HL-60/S4 treated with retinoic acid at 250 ng/mL for 4 days and 3 days (cell line): ENCODE data around the gene MCC.

ENCODE experiments used
- in situ Hi-C: fragments of 300-500 bp; cut with MboI; formaldehyde crosslinking; loops from 2 replicates; pipeline ENCODE4 v1.7.0; 2022; ENCODE audit warnings: low sequenced_read_pairs

MCC gene

GRCh38 chr5:113276001-113276400 is 212.3 kb downstream of the MCC start:
- in situ Hi-C loops, result no loop called here

GRCh38 chr5:113274836-113275414 is 213.3 kb downstream of the MCC start:
- in situ Hi-C loops, result no loop called here

- in situ Hi-C loops, result no loop called here
These were observed 214.3 kb downstream of the MCC start for GRCh38 chr5:113273948-113274347.

GRCh38 chr5:113271745-113272454 is 216.4 kb downstream of the MCC start:
- in situ Hi-C loops, result no loop called here

- in situ Hi-C loops, result no loop called here
These were observed 217.2 kb downstream of the MCC start for GRCh38 chr5:113271015-113271414.

- in situ Hi-C loops, result no loop called here
These were observed 218.2 kb downstream of the MCC start for GRCh38 chr5:113270086-113270485.

- in situ Hi-C loops, result no loop called here
These were observed 218.9 kb downstream of the MCC start for GRCh38 chr5:113269023-113269997.

- in situ Hi-C loops, result no loop called here
These were observed 220.0 kb downstream of the MCC start for GRCh38 chr5:113268232-113268631.

- in situ Hi-C loops, result no loop called here
These were observed 220.8 kb downstream of the MCC start for GRCh38 chr5:113267361-113267900.

- in situ Hi-C loops, result no loop called here
These were observed 221.4 kb downstream of the MCC start for GRCh38 chr5:113266913-113267227.

GRCh38 chr5:113266227-113266912 is 221.9 kb downstream of the MCC start:
- in situ Hi-C loops, result no loop called here

- in situ Hi-C loops, result no loop called here
These were observed 223.1 kb downstream of the MCC start for GRCh38 chr5:113265190-113265589.

- in situ Hi-C loops, result no loop called here
These were observed 224.2 kb downstream of the MCC start for GRCh38 chr5:113264046-113264445.

GRCh38 chr5:113263545-113263944 is 224.7 kb downstream of the MCC start:
- in situ Hi-C loops, result no loop called here

GRCh38 chr5:113262674-113263073 is 225.6 kb downstream of the MCC start:
- in situ Hi-C loops, result no loop called here

GRCh38 chr5:113259034-113259433 is 229.2 kb downstream of the MCC start:
- in situ Hi-C loops, result no loop called here

GRCh38 chr5:113257545-113257944 is 230.7 kb downstream of the MCC start:
- in situ Hi-C loops, result no loop called here

GRCh38 chr5:113256671-113257452 is 231.4 kb downstream of the MCC start:
- in situ Hi-C loops, result no loop called here

GRCh38 chr5:113255579-113256386 is 232.5 kb downstream of the MCC start:
- in situ Hi-C loops, result no loop called here
